Fibroblast of skin of scalp (primary cell): ENCODE data around the gene ZEB2.

ENCODE experiments used
- DNase-seq: peaks from one replicate; pipeline ENCODE4 v3.0.0-alpha.2; 2013

The ZEB2 gene

DNA sequence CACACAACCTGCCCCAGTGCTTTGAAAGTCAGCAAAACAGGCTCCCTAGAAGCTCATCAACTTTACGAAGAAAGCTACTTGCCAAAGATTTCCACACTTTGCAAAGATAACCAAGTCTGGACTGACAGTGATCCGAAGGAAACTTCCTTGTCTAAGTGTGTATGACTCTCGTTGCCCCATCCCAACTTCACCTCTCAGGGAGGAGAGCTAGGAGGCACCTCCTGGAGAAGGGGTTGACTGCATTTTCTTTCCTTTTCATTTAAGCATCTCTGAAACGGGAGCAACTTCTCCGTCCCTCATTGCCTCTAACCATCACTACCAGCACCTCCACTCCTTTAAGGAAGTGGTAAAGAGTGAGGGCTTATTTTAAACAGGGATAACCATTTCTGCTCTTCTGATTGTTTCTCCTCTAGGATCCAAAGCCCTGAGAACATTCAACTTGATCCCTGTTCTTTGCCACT is 7.0 kb downstream of the ZEB2 start:
- no peak for DNase-seq

- no peak for DNase-seq
Measured at GRCh38 chr2:144512470-144512869, 7.4 kb downstream of the ZEB2 start.

- no peak for DNase-seq
Measured at GRCh38 chr2:144511937-144512336, 8.0 kb downstream of the ZEB2 start.

- no peak for DNase-seq
Measured at GRCh38 chr2:144511226-144511810, 8.6 kb downstream of the ZEB2 start.

DNA sequence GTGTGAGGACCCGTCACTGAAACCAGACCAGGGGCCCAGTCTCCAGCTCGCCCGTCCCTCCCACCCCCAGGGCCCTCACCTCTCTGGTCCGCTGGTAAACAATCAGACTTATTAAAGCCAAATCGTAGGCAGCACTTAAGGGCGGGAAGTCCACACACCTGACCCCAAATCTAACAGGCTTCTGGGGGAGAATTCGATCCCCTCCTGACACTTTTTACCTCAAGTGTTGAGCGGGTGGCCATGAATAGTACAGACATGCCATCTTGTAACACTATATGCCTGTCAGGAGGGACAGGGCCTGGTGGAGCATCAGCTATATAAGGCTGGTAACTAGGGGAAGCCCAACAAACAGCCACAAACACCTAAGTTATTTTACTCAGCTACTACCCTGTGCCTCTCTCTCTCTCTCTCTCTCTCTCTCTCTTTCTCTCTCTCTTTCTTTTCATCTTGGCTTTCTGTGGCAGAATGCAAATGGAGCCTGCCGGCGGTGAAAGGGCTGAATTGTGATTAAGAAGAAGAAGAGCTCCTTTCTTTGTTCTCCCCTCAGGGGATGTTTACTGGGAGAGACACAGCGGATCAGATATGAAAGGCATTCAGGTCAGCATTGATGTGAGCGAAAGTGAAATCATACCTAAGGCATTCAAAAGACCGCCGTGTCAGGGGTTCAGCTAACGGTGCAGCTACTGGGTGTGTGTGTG is 9.5 kb downstream of the ZEB2 start:
- peak; percentile 72 for DNase-seq

DNA sequence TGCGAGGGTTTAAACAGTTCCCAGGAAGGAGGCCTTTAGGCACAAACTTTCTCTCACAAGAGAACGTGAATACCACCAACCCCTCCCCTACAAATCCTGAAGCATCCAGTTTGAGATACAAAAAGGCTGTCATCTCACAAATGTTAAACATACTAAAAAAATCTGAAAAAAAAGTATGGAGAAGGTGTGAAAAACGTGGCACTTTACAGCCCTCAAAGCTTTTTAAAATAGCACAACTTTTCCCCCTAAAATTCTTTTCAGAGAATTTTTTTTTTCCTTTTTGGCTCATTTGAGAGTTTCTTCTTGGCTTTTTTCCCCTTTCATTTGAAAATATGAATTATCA is 10.1 kb downstream of the ZEB2 start:
- DNase-seq = no peak

GRCh38 chr2:144509001-144509878 is 10.7 kb downstream of the ZEB2 start:
- DNase-seq = peak; percentile 65

DNA sequence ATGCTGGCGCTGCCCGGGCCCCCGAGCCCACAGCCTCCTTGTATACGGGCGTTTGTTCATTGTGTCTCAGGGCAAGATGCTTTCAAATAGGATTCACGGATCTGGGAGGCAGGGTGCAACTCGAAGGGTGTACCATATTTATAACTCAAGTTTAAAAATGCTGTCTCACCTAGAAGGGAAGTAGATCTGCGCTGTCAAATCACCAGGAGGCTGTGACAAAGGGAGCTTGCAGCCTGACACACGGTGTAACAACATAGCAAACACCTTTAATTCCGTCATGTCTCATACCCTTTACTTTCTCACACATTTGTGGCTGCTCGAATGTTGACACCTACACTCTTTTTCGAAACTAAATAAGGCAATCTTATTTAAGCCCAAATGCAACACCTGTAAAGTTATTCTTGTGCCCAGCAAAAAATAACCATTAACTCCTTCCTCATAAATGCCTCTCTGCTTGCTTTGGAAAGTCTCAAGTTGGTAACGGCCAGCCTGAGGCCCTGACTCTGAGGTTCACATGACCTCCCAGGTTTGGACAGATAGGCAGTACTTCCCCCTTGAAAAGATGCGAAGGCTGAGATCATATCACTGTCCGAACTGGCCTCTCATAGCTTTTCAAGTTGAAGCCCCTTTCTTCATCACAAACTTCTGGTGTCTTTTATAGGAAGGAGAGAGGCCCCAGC is 11.6 kb downstream of the ZEB2 start:
- no peak for DNase-seq

DNA sequence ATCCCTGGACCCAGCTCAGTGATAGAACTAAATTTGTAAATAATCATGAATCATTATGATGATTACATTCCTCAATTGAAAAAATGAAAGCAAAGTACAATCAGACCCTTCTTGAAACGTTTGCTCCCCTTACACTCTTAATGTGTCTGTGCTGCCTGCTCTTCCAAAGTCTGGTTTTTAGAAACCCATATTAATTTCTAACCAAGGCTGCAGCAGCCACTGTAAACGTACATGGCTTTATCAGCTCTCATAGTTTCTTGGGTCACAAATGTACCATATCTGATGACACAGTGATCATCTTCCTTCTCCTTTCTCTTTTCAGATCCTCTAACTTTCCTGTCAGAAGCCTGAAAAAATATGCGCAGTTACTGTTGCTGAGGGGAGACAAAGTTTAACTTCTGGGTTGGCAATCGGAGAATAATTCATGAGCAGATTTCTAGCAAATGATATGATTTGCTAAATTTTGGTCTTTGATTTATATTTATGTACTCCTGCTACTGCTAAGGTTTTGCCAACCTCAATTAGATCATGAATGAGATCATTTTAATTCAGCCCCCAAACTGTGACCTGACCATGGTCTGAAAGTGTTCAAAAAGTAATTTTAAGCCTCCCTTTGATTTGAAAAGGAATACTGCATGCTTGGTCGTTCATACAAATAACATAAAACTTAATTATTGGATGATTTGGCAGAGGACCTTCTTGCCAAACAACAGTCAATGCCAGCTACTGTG is 12.3 kb downstream of the ZEB2 start:
- DNase-seq = no peak

GRCh38 chr2:144505245-144505831 is 14.6 kb downstream of the ZEB2 start:
- DNase-seq = no peak

GRCh38 chr2:144504218-144504641 is 15.7 kb downstream of the ZEB2 start:
- DNase-seq = no peak

DNA sequence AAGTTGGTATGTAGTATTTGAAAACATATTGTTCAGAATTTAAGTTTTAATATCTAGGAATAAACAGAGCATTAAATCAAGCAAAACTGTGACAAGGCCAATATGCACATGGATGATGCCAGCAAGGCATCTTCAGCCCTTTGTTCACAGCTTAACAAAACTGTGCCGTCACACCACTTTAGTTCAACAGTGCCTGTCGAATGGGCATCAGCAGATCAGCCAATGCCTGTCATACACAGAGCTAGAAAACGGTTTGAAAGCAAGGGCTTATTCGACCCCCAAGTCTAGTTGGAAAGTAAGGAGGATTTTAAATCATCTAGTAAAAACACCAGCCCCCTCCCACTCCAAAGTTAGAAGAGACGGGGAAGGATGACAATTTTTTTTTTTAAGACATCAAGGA is 16.7 kb downstream of the ZEB2 start:
- no peak for DNase-seq

DNA sequence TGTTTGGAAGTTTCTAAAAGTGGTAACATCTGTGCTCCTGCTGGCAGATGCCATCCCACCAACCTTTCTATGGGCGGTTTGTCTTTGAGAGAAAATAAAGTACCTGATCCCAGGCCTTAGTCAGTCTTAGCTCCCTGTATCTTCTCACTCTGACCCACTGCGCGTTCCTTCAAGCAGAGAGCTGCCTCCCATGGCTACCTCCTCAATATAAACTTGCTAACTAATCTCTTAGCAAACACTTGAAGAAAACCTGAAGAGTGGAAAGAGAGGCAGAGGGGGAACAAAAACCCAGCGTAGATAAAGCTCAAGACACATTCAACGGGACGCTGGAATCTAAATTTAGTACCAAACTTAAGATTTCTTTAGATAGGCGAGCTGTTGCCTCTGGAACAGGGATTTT is 17.6 kb downstream of the ZEB2 start:
- no peak for DNase-seq

- no peak for DNase-seq
Measured at GRCh38 chr2:144501627-144502026, 18.3 kb downstream of the ZEB2 start.

GRCh38 chr2:144501118-144501517 is 18.8 kb downstream of the ZEB2 start:
- no peak for DNase-seq

DNA sequence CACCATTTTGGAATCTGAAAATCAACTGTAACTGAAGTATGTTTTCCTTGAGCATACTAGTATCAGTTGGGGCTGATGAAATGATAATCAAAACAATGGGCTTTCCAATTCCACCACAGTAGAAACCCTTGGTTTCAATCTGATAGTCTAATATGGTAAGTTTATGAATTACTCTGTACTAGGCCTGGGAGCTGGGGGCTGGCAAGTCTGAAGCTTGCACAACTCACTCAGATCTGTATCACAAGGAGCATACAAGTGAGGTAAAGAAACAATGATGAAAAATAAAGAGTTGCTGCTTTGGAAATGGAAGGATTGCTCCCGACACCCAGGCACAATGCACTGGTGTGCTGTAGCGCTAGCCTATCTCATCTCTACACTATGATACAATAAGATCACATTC is 19.4 kb downstream of the ZEB2 start:
- DNase-seq = no peak

DNA sequence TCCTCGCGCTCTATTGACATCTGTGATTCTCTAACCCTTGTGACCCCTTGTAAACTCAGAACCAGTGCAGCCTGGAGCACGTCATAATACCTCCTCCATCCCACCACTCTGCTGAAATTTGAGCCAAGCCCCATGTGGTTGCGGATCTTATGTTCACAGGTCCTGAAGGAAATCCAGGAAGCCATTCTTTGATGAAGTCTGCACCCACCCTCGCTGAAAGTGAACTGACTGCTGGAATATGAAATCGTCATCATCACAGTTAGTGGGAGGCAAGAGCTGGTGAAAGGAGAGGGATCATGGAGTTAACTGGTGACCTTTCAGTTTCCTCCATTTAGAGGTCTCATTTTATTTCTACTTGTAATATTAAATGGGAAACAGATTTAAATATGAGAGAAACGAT is 21.6 kb downstream of the ZEB2 start:
- DNase-seq = no peak

- no peak for DNase-seq
Measured at GRCh38 chr2:144496977-144497598, 22.8 kb downstream of the ZEB2 start.

DNA sequence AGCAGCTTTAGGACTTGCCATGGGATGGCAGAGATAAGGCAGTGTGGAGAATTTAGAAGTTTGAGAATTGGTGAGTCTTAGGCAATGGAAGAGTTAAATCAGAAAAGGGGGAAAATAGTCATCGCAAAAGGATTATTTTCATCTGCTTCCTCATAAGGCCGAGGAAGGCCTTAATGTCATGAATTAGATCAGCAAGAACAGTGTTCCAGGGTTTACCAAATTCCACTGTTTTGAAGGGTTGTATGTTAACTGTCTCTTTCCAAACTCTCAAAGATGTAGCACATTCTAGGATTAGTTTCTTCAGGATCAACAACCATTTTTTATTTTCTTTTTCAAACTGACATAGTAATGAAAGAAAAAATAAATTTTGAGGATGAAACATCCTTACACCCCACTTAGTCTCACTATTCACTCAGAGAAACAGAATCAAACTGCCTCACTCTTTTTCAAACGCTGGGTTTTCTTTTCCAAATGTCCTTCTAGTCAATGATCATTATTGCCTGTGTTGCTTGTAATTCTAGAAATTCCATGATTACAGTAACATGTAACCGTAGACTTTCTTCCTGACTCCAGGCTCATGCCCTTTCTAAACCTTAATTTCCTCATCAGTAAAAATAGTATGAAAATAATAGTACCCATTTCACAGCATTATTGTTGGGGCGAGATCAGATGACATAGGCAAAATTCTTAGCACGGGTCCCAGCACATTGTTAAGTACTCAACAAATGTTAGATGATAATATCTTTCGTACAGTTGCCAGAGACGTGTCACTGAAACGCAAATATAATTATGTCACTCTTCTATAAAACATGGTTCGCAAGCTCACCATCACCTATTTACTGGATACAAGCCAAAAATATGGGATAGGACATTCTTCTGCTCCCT is 23.6 kb downstream of the ZEB2 start:
- no peak for DNase-seq
